Stomach (tissue), 9 donors: ENCODE measurements around the gene PCDHB6. TPM values are rescaled to one million over a fixed set of nuclear protein-coding genes. Genes with fewer than 3 reads are reported as not detected.
"Not testable (repeated sequence)": the region's sequence is repeated elsewhere in the genome, so short reads cannot be mapped to it uniquely, and the experiment has no call there.

Experiments used
- DNase-seq, 2 donors: peaks; one replicate each; pipeline versions ENCODE4 v3.0.0 to v3.0.0-alpha.2; 2013 to 2019
- H3K27ac ChIP-seq, 5 donors: fragments of 200-600 bp in 4 of 5; sonication (generic) in 4 of 5; one replicate each; pipeline ENCODE4 v1.5.1; 2013 to 2019; ENCODE audit warnings: mild to moderate bottlenecking in 1 of 5, moderate library complexity in 1 of 5
- H3K27me3 ChIP-seq, 3 donors: fragments of 200-600 bp; sonication (generic); one replicate each; pipeline ENCODE4 v1.5.1; 2017 to 2019; ENCODE audit warnings: mixed run types in 1 of 3
- H3K36me3 ChIP-seq, 4 donors: fragments of 200-600 bp; sonication (generic); 1 replicate in 3 of 4; 2 replicates in 1 of 4; pipeline ENCODE4 v1.5.1; 2016 to 2019
- H3K4me1 ChIP-seq, 4 donors: fragments of 200-600 bp; sonication (generic); one replicate each; pipeline ENCODE4 v1.5.1; 2016 to 2019
- H3K4me3 ChIP-seq, 4 donors: fragments of 200-600 bp; sonication (generic) in 3 of 4; one replicate each; pipeline ENCODE4 v1.5.1; 2016 to 2019; ENCODE audit warnings: mild to moderate bottlenecking in 1 of 4
- H3K9me3 ChIP-seq, 4 donors: fragments of 200-600 bp; sonication (generic); one replicate each; pipeline ENCODE4 v1.5.1; 2016 to 2019
- CTCF ChIP-seq, 7 experiments: fragments of 450-650 bp in 4 of 7; fragments of 200-600 bp in 3 of 7; sonication (generic) in 3 of 7; IDR thresholded peaks; one replicate each; pipeline ENCODE4 v1.5.1; 2016 to 2019; ENCODE audit warnings: antibody characterized with exemption in 7 of 7, control low read depth in 2 of 7, mild to moderate bottlenecking in 1 of 7
- EP300 ChIP-seq: sonication (generic); formaldehyde crosslinking; IDR thresholded peaks from one replicate; pipeline ENCODE4 v1.6.1; 2017; ENCODE audit warnings: antibody characterized with exemption
- POLR2A ChIP-seq, 4 donors: fragments of 450-650 bp; IDR thresholded peaks; one replicate each; pipeline ENCODE4 v1.6.1; 2016; ENCODE audit warnings: antibody characterized with exemption in 4 of 4, control low read depth in 2 of 4, mild to moderate bottlenecking in 1 of 4, moderate library complexity in 1 of 4
- POLR2AphosphoS5 ChIP-seq, 3 donors: sonication (generic); formaldehyde crosslinking; IDR thresholded peaks; one replicate each; pipeline ENCODE4 v1.6.1; 2016; ENCODE audit warnings: antibody characterized with exemption in 3 of 3
- WGBS, 5 donors: extraction: QIAGEN DNeasy Blood & Tissue Kit in 3 of 5; methylation state at CpG; one replicate each; pipeline versions ENCODE4 v1.1.5 to v1.1.7; 2013 to 2018; 5-methylcytosine and 5-hydroxymethylcytosine counted together
- intact Hi-C: fragments of 100-400 bp; cut with DNase I; formaldehyde crosslinking; loops from one replicate; pipeline ENCODE4 v1.15.1; 2023; ENCODE audit warnings: low total_unique reads
- polyA plus RNA-seq, 3 donors: library from polyadenylated mRNA; stranded (reverse); fragments of 200-250 nt; gene quantifications; one replicate each; pipeline ENCODE4 v1.2.3, GENCODE V29; 2013
- total RNA-seq, 5 donors: library from RNA; depleted of rRNA; stranded (reverse); fragments of >200 nt; gene quantifications; one replicate each; pipeline versions ENCODE4 v1.1.0 to v1.2.3, GENCODE V29; 2014 to 2016
- donor health status: healthy with polysubstance abuse.
- donor health status: Bipolar disorder and iron deficiency.
- donor health status: healthy.

PCDHB6 gene
- total and polyA plus RNA-seq, 8 donors: under 0.01 to 1.3 (median 0.15) TPM; not detected in 5

DNA sequence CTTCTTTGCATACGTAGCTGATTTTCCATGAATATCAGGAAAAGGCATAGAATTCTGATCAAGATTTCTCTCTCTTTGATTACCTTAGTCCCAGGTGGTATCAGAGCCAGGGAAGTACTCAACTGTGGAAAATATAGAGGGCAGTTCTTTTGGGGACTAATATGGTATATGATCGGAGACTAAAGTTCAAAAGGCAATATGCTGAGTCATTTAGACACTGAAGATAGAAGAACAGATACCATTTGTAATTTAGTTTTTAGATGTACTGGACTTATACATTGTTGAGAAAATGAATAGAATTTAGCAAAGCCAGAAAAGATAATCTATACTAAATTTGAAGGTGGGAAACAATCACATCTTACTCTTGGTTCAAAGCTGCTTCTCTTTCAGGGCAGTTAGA, 44.5 kb upstream of the PCDHB6 start:
- peaks cover 0 to 18% (median 0%) of the 10 kb centered on the region in 3 donors for H3K27me3 ChIP-seq
- TF ChIP-seq POLR2A (IDR thresholded peaks at IDR 0.05) (no peak), CTCF (IDR thresholded peaks at IDR 0.05) (no peak), POLR2AphosphoS5 (IDR thresholded peaks at IDR 0.05) (no peak), EP300 (no peak)
- peaks cover 5 to 59% (median 33%) of the 10 kb centered on the region in 4 donors for H3K9me3 ChIP-seq
- H3K27ac ChIP-seq: no peak overlapping the region
- no peaks in the 10 kb centered on the region for H3K36me3 ChIP-seq
- 60 to 89% (median 80%) methylated on average over 2 of the region's 2 CpGs for WGBS, 5 donors
- DNase-seq: no peak
- no peaks in the 10 kb centered on the region for H3K4me1 ChIP-seq
- intact Hi-C loops: no loop called here
- H3K4me3 ChIP-seq: no peak overlapping the region

- no peak for DNase-seq
- H3K4me1 ChIP-seq: no peaks in the 10 kb centered on the region
- no peak overlapping the region for H3K4me3 ChIP-seq
- H3K27ac ChIP-seq: no peak overlapping the region
- intact Hi-C loops: no loop called here
- 25 to 40% (median 33%) methylated on average over 2 of the region's 2 CpGs for WGBS, 5 donors
- no peaks in the 10 kb centered on the region for H3K36me3 ChIP-seq
- peaks cover 4 to 77% (median 39%) of the 10 kb centered on the region in 4 donors for H3K9me3 ChIP-seq
- TF ChIP-seq POLR2AphosphoS5 (IDR thresholded peaks at IDR 0.05) (no peak), POLR2A (IDR thresholded peaks at IDR 0.05) (no peak), EP300 (no peak), CTCF (IDR thresholded peaks at IDR 0.05) (no peak)
- peaks cover 0 to 21% (median 0%) of the 10 kb centered on the region in 3 donors for H3K27me3 ChIP-seq
Observed at GRCh38 chr5:141119250-141119649, 30.6 kb upstream of the PCDHB6 start.

DNA sequence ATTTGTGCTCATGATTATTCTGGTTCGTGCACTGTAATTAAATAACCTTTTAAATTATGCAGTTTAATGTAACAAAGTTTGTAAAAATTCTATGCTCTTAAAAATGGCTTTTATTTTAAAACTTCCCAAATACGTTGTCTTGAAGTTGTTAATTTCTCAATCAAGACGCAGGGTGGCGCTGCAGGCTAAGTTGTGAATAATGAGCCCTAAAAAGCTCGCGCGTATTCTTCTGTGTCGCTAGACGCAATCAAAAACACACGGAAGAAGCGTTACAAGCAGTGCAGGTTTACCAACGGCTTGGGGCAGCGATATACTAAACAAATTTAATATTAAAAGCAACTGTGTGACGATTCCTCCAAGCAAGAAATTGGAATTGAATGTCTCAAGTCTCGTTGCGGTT, 28.3 kb upstream of the PCDHB6 start, which contains the start of gene PCDHB4:
Gene PCDHB4 (plus strand): TSS at position 256 of the 400 bp plus-strand sequence. CDS start 181 bp downstream, outside the sequence.
- DNase-seq: peak in 1 of 2 donors; percentile 41
- H3K27me3 ChIP-seq: peaks cover 0 to 21% (median 0%) of the 10 kb centered on the region in 3 donors
- peak within 1 kb of the TSS in 3 of 4 donors; percentile 2 to 12 (median 11) for H3K4me3 ChIP-seq
- 18 to 27% (median 21%) methylated on average over 16 of the region's 16 CpGs for WGBS, 5 donors
- peaks cover 4 to 68% (median 31%) of the 10 kb centered on the region in 4 donors for H3K9me3 ChIP-seq
- intact Hi-C loops: no loop called here
- no peak for TF ChIP-seq CTCF (IDR thresholded peaks at IDR 0.05)
- TF ChIP-seq POLR2A (IDR thresholded peaks at IDR 0.05): no peak
- no peaks in the 10 kb centered on the region for H3K4me1 ChIP-seq
- no peak within 1 kb of the TSS for H3K27ac ChIP-seq
- H3K36me3 ChIP-seq: no peaks in the 10 kb centered on the region

DNA sequence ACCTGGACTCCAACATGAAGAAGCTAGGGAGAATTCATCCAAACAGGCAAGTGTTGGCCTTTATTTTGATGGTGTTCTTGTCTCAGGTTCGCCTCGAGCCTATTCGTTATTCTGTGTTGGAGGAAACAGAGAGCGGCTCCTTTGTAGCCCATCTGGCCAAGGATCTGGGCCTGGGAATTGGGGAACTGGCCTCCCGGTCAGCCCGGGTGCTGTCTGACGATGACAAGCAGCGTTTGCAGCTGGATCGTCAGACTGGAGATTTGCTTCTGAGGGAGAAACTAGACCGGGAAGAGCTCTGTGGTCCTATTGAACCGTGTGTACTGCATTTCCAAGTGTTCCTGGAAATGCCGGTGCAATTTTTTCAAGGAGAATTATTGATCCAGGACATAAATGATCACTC, 27.9 kb upstream of the PCDHB6 start:
- no peaks in the 10 kb centered on the region for H3K4me1 ChIP-seq
- H3K27ac ChIP-seq: no peak overlapping the region
- no peak for TF ChIP-seq POLR2A (IDR thresholded peaks at IDR 0.05)
- TF ChIP-seq POLR2AphosphoS5 (IDR thresholded peaks at IDR 0.05): no peak
- TF ChIP-seq CTCF (IDR thresholded peaks at IDR 0.05): no peak
- no peak for TF ChIP-seq EP300
- WGBS, 5 donors: 38 to 54% (median 39%) methylated on average over 12 of the region's 12 CpGs
- H3K4me3 ChIP-seq: peak overlapping the region in 3 of 4 donors; percentile 2 to 12 (median 11)
- H3K27me3 ChIP-seq: peaks cover 0 to 21% (median 0%) of the 10 kb centered on the region in 3 donors
- peaks cover 4 to 68% (median 29%) of the 10 kb centered on the region in 4 donors for H3K9me3 ChIP-seq
- intact Hi-C loops: no loop called here
- DNase-seq: no peak
- H3K36me3 ChIP-seq: no peaks in the 10 kb centered on the region

DNA sequence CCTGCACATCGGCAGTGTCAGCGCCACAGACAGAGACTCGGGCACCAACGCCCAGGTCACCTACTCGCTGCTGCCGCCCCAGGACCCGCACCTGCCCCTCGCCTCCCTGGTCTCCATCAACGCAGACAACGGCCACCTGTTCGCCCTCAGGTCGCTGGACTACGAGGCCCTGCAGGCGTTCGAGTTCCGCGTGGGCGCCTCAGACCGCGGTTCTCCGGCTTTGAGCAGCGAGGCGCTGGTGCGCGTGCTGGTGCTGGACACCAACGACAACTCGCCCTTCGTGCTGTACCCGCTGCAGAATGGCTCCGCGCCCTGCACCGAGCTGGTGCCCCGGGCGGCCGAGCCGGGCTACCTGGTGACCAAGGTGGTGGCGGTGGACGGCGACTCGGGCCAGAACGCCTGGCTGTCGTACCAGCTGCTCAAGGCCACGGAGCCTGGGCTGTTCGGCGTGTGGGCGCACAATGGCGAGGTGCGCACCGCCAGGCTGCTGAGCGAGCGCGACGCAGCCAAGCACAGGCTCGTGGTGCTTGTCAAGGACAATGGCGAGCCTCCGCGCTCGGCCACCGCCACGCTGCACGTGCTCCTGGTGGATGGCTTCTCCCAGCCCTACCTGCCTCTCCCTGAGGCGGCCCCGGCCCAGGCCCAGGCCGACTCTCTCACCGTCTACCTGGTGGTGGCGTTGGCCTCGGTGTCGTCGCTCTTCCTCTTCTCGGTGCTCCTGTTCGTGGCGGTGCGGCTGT, 26.3 kb upstream of the PCDHB6 start:
- H3K27ac ChIP-seq, H3K4me1 ChIP-seq, intact Hi-C loops, H3K36me3 ChIP-seq, DNase-seq: not testable (repeated sequence)
- WGBS, 5 donors: 34 to 51% (median 39%) methylated on average over 7 to 58 of the region's 73 CpGs
- H3K4me3 ChIP-seq: peak overlapping the region in 1 of 4 donors; percentile 7
- peaks cover 0 to 21% (median 0%) of the 10 kb centered on the region in 3 donors for H3K27me3 ChIP-seq
- peaks cover 4 to 69% (median 28%) of the 10 kb centered on the region in 4 donors for H3K9me3 ChIP-seq
